ENCODE results near the gene RYR1. TPM values are rescaled to one million over a fixed set of nuclear protein-coding genes. Genes with fewer than 3 reads are reported as not detected.

RYR1 gene
- total RNA-seq, 1 donor from 2014 or later: 9.3 TPM

- Mint-ChIP-seq H3K4me3 (peak overlapping the region; percentile 65), H3K36me3 (peaks cover 11% of the 10 kb centered on the region), H3K9me3 (no peaks in the 10 kb centered on the region), H3K27me3 (no peaks in the 10 kb centered on the region), H3K4me1 (ENCODE audit: unreplicated experiment) (peaks cover 12% of the 10 kb centered on the region), H3K27ac (no peak overlapping the region)
- DNase-seq (ENCODE audit: extremely low spot score, unreplicated experiment): no peak
- TF ChIP-seq, protein P1, sequence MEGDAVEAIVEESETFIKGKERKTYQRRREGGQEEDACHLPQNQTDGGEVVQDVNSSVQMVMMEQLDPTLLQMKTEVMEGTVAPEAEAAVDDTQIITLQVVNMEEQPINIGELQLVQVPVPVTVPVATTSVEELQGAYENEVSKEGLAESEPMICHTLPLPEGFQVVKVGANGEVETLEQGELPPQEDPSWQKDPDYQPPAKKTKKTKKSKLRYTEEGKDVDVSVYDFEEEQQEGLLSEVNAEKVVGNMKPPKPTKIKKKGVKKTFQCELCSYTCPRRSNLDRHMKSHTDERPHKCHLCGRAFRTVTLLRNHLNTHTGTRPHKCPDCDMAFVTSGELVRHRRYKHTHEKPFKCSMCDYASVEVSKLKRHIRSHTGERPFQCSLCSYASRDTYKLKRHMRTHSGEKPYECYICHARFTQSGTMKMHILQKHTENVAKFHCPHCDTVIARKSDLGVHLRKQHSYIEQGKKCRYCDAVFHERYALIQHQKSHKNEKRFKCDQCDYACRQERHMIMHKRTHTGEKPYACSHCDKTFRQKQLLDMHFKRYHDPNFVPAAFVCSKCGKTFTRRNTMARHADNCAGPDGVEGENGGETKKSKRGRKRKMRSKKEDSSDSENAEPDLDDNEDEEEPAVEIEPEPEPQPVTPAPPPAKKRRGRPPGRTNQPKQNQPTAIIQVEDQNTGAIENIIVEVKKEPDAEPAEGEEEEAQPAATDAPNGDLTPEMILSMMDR (conservative IDR thresholded peaks at IDR 0.05): no peak
Observed at GRCh38 chr19:38617283-38617763, 183.8 kb downstream of the RYR1 start.

DNA sequence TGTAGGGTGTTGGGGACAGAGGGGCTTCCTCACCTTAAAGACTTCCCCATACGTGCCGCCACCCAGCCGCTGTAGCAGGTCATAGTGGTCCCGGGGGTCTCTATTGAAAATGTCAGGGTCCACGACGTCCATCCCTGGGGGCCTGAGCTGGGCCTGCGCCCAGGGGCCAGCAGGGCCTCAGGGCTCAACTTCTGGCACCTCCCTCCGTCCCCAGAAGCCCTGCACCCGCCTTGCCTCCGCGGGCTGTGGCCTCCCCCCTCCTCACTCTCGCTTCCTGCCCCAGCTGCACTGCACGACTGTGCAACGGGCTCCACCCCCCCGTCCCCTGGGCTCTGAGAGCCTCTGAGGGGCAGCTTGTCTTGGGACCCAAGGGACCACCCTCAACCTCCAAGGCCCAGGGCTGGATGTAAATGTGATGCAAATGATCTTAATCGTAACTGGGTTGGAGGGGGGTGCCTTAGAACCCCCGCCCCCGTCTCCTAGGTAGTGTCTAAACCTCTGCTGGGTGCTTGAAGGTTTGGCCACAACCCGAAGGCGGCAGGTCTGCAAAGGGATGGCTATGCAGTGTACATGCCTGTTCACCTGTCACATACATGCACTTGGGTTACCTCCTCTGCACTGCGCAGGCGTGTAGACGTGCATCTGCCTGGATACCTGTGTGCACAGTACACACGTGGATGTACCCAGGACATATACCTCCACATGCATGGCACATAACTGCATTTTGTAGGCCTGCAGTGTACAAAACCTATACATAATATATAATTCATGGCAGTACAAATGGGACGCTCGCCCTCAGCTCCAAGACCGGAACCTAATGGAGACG lies 184.5 kb downstream of the RYR1 start, which contains the start of gene MAP4K1:
Gene MAP4K1 (minus strand): TSS at position 190 of the 826 bp plus-strand sequence. CDS start 58 bp downstream, at position 132.
- peak within 1 kb of the TSS; percentile 100 for H3K4me3 Mint-ChIP-seq
- DNase-seq (ENCODE audit: extremely low spot score, unreplicated experiment): no peak
- peaks cover 11% of the 10 kb centered on the region for H3K36me3 Mint-ChIP-seq
- H3K9me3 Mint-ChIP-seq: no peaks in the 10 kb centered on the region
- TF ChIP-seq, protein P1 (conservative IDR thresholded peaks at IDR 0.05): no peak
- H3K4me1 Mint-ChIP-seq (ENCODE audit: unreplicated experiment): peaks cover 12% of the 10 kb centered on the region
- peak within 1 kb of the TSS; percentile 98 for H3K27ac Mint-ChIP-seq
- H3K27me3 Mint-ChIP-seq: no peaks in the 10 kb centered on the region

DNA sequence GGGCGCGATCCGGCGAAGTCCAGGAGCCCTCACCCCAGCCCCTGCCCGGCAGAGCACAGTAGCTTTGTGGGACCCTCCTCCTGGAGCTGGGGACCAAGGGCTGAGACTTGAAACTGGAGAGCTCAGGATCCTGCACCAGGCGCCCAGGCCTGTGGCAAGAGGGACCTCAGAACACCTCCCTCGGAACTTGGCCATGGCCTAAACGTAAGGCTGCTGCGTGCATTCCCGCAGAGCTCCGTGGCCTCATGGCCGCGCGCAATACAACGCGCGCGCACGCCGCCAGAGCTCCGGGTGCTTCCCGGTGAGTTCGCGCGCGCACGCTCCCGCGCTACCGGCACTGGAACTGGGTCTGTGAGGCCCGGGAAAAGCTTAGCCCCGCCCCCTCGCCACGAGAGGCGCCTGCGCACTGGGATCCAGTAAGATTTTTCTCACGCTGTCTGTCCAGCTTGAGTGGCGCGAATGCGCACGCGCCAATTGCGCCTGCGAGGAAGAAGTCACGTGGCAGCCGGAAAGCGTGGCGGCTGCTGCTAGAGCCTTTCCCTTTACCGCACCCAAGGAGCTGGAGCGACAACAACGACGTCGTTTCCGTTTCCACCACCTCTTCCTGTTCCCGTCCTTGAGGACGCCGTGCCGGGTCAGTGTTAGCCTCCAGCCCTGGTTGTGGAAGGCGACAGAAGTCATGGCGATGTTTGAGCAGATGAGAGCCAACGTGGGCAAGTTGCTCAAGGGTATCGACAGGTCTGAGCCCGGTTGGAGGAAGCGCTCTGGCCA lies 185.3 kb downstream of the RYR1 start, which contains the start of gene EIF3K:
Gene EIF3K (plus strand): TSS at position 599 of the 771 bp plus-strand sequence. CDS start 81 bp downstream, at position 680.
- Mint-ChIP-seq H3K36me3 (peaks cover 11% of the 10 kb centered on the region), H3K27me3 (no peaks in the 10 kb centered on the region)

DNA sequence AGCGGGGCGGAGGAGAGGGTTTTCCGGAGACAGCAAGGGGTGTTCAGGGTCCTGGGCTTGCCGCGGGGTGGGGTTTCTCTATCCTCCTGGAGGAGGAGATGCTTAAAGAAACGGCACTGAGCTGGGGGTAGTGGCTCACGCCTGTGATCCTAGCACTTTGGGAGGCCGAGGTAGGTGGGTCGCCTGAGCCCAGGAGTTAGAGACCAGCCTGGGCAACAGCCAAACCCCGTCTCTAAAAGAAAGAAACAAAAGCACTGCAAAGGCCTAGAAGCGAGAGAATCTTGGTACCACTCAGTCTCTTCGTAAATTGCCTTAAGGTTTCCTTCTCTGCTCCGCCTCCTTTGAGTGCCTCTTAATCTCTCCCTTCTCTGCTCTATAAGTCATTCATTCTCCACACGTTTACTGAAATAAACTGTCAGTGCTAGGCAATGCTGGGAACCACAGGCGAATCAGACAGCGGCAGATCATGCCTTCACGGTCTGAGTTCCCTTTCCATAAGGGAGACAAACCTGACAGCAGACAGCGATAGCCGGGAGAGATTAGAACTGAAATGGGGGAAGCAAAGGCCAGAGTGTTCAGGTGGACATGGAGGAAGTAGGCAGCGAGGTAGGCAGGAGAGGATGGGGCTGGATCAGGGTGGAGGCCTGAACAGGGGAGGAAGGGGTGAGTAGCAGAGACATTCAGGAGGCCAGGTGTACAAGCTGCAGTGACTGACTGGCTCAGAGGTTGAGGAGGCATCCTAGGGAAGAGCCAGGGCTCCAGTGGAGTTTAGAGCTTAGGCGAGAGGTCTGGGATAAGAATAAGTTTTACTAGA lies 186.1 kb downstream of the RYR1 start:
- Mint-ChIP-seq H3K36me3 (peaks cover 12% of the 10 kb centered on the region), H3K4me3 (peak overlapping the region; percentile 100), H3K9me3 (no peaks in the 10 kb centered on the region), H3K4me1 (ENCODE audit: unreplicated experiment) (peaks cover 12% of the 10 kb centered on the region), H3K27ac (peak overlapping the region; percentile 98), H3K27me3 (no peaks in the 10 kb centered on the region)
- TF ChIP-seq, protein P1 (conservative IDR thresholded peaks at IDR 0.05): no peak
- no peak for DNase-seq (ENCODE audit: extremely low spot score, unreplicated experiment)

More for the DNA sequence above, 185.3 kb downstream of the RYR1 start, which contains the start of gene EIF3K:
- peak; percentile 100 for DNase-seq (ENCODE audit: extremely low spot score, unreplicated experiment)
- TF ChIP-seq, protein P1 (conservative IDR thresholded peaks at IDR 0.05): no peak
- peaks cover 12% of the 10 kb centered on the region for H3K4me1 Mint-ChIP-seq (ENCODE audit: unreplicated experiment)
- peak within 1 kb of the TSS; percentile 98 for H3K27ac Mint-ChIP-seq
- peak within 1 kb of the TSS; percentile 100 for H3K4me3 Mint-ChIP-seq
- H3K9me3 Mint-ChIP-seq: no peaks in the 10 kb centered on the region

GRCh38 chr19:38624822-38625221 lies 191.3 kb downstream of the RYR1 start:
- H3K27ac Mint-ChIP-seq: no peak overlapping the region
- H3K27me3 Mint-ChIP-seq: no peaks in the 10 kb centered on the region
- H3K36me3 Mint-ChIP-seq: peaks cover 15% of the 10 kb centered on the region
- TF ChIP-seq, protein P1 (conservative IDR thresholded peaks at IDR 0.05): no peak
- no peaks in the 10 kb centered on the region for H3K9me3 Mint-ChIP-seq
- H3K4me3 Mint-ChIP-seq: no peak overlapping the region
- H3K4me1 Mint-ChIP-seq (ENCODE audit: unreplicated experiment): peaks cover 1% of the 10 kb centered on the region
- DNase-seq (ENCODE audit: extremely low spot score, unreplicated experiment): no peak
